GM18868 (cell line): ENCODE results near the gene TMA16.
A peak's percentile ranks its signal among the peaks of the same experiment; 100 is the strongest.
"Not testable (repeated sequence)": the region's sequence is repeated elsewhere in the genome, so short reads cannot be mapped to it uniquely, and the experiment has no call there.

ENCODE experiments used
- ATAC-seq: cut with Tn5 transposase; IDR thresholded peaks from one replicate; pipeline ENCODE4 v1.9.1; 2021; ENCODE audit warnings: mild to moderate bottlenecking, moderate library complexity; ENCODE audit not compliant: unreplicated experiment

The TMA16 gene

DNA sequence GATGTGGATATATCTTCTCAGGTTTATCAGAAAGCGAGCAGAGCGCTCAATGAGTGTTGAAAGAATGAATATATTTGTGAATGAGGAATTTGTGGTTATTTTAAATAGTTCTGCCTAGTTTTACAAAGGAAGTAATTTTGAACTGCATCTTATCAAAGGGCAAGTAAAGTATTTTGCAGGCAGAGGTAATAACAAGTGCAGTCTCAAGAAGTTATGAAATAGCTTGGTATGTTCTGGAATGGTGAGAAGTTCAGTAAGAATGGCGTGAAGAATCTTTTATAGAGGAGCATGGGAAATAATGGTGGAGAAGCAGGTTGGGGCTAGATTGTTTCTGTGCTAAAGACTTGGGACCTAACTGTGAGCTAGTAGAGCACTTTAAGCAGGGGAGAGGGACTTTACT is 10.9 kb downstream of the TMA16 start:
- ATAC-seq: no peak

DNA sequence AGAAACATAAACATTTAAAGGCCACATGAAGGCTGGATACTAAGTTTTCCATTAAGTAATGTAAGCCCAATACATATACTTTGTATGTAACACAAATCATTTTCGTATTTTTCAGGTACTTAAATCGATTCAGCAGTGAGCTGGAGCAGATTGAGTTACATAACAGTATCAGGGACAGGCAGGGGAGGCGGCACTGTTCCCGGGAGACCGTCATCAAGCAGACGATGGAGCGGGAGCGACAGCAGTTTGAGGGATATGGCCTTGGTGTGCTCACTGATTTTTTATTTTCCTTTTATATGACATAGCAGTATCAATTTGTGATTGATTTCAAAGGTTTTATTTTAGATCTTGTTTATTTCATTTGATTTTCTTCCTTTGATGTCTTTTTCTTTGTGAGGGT is 20.7 kb downstream of the TMA16 start:
- no peak for ATAC-seq

DNA sequence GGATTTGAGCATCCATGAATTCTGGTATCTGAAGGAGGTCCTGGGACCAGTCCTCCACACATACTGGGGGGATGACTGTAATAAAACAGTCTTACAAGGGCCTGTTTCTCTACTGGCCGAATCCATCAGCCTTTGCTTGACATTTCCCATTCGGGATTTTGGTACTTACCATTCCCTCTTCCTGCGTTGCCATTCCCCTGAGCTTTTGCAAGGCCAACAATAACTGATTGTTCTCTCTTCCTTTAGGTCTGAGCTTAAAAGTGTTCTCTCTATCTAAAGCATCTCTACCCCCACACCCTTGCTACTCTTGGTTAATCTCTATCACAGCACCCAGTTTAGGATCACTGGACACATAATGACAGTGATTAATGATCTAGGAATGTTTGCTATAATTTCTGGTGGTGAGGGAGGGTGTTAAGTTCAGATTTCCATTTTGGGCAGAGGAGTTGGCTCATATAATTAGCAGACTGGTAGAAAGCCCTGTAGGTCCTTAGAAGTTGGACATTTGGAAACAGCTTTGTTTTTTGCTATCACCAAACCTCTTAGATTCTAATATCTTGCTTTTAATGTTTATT is 29.4 kb downstream of the TMA16 start:
- ATAC-seq: no peak

DNA sequence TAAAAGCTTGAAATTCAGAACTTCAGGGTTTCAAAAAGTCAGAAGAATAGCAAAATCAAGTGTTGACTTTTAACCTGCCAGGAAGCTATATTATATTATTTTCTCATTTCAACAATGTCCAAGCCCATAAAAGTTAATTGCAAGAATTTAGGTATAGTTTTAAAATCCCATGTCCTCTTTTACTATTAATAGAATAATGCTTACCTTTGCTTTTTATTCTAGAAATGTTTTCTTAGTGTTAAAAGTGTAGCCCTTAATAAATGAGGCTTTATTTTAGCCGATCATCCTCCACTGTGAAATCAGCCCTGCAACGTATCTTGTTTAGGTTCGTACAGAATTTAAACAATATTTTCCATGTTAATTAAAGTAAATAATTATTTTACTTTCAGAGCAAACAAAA is 31.5 kb downstream of the TMA16 start:
- no peak for ATAC-seq

DNA sequence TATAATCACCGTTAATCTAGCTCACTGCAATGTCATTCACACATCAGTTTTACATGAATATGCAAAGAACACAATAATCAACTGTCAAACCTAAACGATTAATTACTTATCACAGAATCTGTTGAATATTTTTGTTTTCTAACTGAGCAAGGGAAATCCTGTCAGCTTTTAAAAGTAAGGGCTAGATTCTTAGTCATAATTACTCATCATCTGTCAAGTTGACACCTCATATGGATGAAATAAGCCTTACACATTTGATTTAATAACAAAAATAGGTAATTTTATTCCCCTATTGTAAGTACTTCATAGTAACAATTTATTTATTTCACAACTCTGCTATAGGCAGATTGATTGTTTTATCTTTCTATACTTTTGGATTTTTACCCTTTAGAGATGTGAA is 32.7 kb downstream of the TMA16 start:
- no peak for ATAC-seq

DNA sequence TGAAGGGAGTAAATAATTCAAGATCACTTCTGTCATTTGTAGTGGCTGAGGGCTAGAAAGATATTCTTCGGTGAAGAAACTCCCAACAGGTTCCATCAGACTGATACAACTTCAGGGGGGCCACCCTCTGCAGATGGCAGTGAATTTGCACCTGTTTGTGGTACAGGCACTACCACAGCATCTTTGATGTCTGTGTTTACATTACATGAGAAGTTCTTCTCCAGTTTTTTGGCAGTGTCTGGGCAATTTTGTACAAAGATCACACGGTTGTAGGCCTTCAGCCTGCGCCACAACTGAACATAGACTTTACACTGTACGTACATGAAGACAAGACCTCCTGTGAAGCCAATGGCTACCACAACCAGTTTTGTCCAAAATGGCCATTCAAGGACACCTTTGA is 34.2 kb downstream of the TMA16 start:
- ATAC-seq: no peak

DNA sequence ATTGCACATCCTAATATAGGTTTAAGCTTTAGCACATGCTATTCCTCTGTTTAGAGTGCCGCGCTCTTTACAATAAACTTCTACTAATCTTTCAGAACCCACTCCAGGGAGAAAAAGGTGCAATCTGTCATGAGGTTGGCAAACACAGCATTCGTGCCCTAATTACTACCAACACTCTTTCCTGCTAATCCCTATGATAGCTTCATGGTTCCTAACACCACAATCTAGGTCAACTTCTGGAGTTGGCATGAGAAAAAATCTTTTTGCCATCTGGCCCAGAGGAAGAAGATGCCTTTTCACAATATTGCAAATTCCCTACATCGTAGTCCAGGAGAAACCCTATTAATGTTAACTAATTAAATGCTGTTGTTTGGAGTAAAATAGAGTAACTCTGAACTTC is 39.6 kb downstream of the TMA16 start:
- ATAC-seq: no peak

DNA sequence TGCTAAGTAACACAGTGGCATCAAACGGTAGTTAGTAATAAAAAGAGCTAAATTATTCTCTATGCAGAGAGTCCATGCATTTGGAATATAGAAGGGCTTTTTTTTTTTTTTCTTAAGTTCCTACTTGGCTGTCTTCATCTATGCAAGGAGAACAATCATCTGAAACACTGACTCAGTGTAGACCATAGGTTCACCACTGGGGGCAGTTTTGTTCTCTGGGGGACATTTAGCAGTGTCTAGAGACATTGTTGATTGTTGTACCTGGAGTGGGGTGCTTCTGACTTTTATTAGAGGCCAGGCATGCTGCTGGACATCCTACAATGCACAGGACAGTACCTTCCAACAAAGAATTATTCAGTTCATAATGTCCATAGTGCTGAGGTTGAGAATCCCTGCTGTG is 41.2 kb downstream of the TMA16 start:
- peak; percentile 47 for ATAC-seq

DNA sequence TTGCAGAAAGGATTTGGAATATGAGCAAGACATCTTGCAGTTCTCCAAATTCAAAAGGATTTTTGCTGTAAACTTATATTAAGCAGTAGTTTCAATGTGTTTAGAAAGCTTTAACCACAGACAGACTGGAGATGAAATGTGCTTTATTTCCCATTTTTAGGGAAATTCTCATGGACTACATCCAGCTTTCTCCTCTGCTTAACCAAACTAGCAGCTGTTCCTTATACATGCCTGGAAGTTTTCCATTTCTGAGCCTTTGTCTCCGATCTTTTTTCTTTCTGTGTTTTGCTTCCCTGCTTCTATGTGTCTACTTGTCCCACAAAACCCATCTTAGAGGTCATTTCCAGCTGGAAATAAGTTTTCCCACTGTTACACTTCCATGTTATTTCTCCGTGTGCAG is 41.6 kb downstream of the TMA16 start:
- no peak for ATAC-seq

DNA sequence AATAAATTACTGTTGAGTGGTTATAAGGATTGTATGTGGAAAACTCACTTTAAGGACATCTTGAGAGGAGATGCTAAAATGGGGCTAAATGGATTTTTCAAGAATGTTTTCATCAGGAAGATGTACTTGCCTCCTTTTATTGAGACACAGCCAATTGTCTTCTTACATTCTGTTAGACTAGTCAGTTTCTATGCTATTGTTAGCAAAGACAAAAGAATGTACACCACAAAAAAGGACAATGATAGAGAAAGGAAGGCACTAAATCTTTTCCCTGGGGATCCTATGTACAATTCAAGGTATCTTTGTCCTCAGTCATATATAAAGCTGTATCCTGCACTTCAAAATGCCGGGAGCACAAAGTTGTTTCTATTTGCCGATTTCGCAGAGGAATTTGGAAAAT is 42.6 kb downstream of the TMA16 start:
- no peak for ATAC-seq

DNA sequence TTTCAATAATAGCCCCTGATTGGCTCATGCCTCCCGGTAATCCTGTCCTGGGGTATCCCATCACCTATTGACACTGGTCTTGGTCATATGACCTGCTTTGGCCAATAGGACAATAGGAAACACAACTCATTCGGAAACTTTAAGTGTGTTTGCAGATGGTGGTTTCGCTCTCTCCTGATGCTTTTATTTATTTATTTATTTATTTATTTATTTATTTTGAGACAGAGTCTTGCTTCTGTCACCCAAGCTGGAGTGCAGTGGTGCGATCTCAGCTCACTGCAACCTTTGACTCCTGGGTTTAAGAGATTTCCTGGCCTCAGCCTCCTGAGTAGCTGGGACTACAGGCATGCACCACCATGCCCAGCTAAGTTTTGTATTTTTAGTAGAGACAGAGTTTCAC is 44.3 kb downstream of the TMA16 start:
- not testable (repeated sequence) for ATAC-seq

DNA sequence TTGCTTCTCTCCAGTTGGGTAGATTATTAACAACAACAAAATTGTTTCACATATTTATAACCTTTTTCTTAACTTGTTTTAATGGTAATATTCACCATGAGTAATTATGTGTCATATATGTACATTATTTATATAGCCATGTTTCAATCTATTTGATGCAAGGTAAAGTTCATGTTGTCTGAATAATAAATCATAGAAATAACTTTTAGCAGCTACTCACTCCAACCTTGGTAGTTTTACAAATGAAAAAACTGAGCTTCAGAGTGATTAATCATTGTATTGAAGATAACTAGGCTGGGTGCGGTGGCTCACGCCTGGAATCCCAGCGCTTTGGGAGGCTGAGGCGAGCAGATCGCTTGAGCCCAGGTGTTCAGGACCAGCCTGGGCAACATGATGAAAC is 46.0 kb downstream of the TMA16 start:
- no peak for ATAC-seq

DNA sequence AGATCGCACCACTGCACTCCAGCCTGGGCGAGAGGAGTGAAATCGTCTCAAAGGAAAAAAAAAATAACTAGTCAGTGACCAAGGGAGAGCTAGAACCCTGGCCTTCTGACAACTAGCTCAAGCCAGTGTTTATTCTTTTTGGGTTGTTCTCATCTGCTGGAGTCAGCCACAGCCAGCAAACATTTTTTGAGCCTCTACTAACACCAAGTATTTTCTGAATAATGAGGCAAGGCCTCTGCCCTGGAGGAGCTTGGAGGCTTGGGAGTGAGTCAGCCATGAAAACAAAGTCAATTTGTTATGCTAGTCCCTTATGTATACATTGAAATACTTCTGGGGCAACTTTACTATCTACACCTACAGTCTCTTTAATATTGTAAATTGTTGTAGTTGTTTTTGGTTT is 46.5 kb downstream of the TMA16 start:
- ATAC-seq: no peak

DNA sequence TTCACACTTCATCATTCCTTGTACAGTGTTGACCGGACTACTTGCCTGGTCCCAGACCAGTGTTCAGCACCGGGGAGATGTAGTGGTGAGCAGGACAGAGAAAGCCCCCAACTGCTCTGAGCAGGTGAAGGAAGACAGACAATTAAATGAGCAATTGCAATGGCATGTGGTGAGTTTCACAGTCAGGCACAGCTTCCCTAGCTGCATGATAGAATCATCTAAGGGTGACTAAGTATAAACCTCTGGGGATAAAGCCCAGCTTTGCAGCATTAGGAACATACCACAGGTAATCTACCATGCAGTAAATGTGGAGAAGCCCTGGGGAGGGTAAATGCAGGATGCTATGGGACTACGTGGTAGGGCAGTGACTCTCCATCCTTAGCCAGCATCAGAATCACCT is 47.8 kb downstream of the TMA16 start:
- ATAC-seq: no peak

DNA sequence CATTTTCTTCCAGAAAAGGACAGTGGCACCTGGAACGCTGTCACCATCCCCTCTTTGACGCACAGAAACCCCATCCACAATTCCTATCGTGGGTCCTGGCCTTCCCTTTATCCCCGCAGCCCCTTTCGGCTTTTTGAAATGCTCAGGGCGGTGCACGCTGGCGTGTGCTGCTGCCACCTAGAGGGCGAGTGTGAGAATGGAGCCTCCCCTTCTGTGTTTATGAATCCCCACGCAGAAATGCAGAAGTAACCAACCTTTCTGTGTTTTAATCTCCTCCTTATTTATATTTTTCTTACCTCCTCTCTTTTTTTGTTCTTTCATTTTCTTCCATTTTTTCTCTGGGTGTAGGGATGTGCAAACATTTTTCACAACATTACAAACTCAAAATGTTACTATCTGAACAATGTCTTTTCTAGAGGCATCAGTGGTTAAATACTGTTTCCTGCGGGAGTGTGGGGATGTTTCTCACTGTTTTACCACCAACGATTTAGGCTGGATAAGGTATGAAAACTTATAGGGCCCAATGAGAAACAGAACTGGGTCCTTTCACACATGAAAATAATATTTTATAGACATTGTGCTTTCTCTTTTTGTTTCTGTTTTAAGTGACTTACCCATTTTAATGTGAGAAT is 50.0 kb downstream of the TMA16 start:
- ATAC-seq: peak; percentile 86

DNA sequence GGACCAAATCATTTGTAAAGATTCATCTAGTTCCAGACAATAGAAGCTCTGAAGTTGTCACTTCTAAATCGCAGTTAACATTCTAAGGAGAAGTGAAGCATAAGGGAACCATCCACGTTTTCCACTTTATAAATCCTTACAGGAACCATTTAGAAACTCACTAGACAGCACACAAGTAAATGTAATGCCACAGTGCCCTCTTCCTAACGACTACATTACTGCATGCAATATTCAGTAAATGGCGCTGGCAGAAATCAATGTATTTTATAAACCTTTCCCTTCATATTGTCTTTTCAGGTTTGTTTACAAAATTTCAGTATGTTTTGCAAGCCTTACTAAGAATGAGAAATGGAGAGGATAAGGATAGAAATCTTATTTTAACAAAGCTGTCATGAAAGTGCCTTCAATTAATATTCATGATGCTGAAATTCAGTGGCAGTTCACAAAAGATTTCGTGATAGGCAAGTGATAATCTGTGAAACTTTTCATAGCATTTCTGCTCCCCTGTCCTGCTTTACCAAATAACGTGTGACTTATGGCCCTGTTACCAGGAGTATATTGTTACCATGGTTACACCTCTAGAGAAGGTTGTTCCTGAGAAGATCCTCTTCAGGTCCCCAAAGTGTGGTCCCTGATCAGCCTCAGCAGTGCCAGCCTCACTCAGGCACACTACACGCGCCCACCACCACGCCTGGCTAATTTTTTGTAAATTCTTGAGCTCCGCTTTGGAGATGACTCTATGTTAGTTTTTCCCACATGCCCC is 54.2 kb downstream of the TMA16 start:
- ATAC-seq: peak; percentile 48

DNA sequence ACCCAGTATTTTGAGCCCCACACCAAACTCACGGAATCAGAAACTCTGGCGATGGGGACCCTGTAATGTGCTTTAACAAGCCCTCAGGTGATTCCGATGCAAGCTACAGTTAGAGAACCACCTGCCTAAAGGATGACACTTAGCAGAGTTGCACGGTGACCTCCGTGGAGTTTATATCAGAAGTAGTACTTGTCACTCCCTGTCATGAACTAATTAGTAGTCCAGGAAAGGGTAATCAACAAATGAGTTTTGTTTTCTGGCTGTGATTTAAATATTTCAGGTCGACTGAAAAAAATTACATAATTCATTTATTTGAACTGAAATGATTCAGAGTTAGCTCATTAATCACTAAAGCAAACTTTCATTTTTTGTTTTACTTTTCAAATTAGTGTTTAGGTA is 56.4 kb downstream of the TMA16 start:
- ATAC-seq: no peak

DNA sequence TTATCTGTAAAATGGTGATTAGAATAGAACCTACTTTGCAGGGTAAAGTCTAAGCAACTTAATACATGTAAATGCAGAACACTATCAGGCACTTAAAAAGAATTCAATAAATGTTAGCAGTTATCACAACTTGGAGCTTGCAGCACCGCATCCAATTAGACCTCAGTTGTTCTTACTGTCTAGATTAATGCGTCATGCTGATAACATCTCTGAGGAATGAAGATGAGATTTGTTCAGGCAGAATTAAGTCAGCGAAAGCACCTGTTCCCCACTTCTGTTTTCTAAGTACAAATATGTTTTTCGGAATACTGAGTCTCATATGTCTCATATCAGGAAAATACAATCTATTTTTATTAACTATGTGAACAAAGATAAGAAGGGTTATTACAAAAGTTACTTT is 58.7 kb downstream of the TMA16 start:
- ATAC-seq: no peak

DNA sequence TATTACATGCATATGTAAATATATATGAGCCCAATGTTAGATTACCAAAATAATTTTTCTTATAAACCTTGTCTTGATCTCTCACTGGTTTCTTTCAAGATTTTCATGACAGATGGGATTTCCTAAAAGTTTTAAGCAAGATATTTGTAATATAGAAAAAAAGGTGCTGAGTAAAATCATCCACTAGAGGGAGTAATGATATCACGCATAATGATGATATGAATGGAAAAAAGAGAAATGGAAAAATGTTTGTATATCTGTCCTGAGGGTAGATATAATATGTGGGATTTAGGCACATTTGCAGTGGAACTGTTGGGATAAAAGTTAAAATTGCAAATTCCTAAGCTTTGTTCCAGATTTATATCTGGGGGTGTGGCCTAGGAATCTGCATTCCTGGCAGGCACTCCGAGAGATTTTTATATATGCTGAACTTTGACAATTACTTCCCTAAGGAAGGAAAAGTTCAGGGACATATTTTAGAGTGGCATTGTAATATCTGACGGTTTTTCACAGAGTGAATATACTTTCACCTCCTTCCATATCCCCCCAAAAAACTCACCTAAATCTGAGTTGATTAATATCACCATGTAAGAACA is 60.5 kb downstream of the TMA16 start:
- ATAC-seq: no peak

DNA sequence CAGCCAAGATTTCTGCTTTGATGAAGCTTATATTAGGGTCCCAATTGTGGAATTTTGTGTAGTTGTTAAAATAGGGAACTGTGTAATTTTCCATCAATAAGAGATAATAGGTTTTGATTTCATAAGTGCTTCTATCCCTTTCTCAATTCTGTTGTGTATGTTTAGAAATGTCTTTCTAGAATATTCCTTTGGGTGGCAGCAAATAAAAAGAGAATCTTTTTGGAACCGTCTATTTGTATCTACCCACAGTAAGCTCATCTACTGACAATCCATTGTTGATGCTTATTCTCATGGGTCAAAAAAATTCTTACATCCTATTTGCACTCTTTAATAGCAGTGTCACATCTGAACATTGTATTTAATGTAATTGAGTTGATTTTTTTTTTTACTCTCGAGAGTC is 61.7 kb downstream of the TMA16 start:
- peak; percentile 38 for ATAC-seq

DNA sequence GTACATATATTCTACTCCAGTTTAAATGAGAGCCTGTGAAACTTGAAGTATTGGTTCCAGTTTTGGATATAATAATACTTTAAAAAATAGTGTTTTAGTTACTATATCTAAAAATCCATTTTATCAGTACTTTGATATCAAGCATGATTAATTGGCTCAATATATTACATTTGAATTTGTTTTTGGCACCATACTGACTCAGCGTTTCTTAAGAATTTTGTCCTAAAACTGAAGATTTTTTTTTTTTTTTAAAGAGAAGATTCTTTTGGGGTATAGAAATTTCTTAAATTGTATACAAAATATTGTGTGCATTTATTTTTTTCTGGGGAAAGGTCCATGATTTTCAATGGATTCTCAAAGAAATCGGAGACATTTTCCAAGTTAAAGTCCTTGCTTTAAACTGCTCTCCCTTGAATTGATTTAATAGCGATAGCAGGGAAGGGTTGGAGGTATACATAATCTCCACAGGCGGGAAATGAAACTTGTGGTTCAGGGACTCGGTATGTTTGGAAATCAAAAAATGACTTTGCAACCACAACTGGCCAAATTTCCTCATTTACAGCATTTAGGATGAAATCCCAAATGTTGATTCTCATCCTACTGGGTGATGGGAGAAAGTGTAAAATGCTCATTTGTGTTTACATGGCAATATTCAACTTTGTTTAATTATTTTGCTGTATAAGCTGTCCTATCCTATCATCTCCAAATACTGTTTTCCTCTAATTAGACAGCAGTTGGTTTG is 62.3 kb downstream of the TMA16 start:
- no peak for ATAC-seq
